ENCODE data around the gene SMIM41. TPM values are rescaled to one million over a fixed set of nuclear protein-coding genes. Genes with fewer than 3 reads are reported as not detected.

SMIM41 gene
- total and polyA plus RNA-seq, 10 donors: 0.64 to 8.1 (median 2.0) TPM

DNA sequence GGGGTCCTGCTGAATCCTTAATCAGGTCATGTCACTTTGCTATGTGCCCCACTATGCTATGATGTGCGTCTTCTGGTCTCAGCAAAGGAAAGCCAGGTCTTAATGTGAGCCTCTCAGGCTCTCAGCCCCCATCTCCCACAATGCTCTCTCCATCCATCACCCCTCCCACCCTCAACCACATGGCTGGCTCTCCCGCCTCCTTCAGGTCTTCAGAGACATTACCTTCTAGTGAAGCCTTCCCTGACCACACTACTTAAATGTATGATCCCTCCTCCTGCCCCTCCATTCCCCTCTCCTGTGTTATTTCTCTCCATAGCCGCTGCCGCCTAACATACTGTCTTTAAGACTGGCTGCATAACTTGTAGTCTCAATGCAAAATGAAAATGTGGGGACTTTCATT, 61.8 kb downstream of the SMIM41 start:
- 88 to 93% (median 91%) methylated on average over 4 of the region's 4 CpGs for WGBS, 5 donors
- H3K4me1 ChIP-seq: no peaks in the 10 kb centered on the region
- H3K27me3 ChIP-seq (replicated peaks in 1 of 7): peaks cover 0 to 10% (median 0%) of the 10 kb centered on the region in 7 donors
- H3K27ac ChIP-seq: no peak overlapping the region
- no peaks in the 10 kb centered on the region for H3K36me3 ChIP-seq
- DNase-seq: no peak
- TF ChIP-seq, protein P1, sequence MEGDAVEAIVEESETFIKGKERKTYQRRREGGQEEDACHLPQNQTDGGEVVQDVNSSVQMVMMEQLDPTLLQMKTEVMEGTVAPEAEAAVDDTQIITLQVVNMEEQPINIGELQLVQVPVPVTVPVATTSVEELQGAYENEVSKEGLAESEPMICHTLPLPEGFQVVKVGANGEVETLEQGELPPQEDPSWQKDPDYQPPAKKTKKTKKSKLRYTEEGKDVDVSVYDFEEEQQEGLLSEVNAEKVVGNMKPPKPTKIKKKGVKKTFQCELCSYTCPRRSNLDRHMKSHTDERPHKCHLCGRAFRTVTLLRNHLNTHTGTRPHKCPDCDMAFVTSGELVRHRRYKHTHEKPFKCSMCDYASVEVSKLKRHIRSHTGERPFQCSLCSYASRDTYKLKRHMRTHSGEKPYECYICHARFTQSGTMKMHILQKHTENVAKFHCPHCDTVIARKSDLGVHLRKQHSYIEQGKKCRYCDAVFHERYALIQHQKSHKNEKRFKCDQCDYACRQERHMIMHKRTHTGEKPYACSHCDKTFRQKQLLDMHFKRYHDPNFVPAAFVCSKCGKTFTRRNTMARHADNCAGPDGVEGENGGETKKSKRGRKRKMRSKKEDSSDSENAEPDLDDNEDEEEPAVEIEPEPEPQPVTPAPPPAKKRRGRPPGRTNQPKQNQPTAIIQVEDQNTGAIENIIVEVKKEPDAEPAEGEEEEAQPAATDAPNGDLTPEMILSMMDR (IDR thresholded peaks at IDR 0.05 in 8 of 11, conservative IDR thresholded peaks at IDR 0.05 in 3 of 11): no peak
- no peak for TF ChIP-seq POLR2A (IDR thresholded peaks at IDR 0.05)
- TF ChIP-seq POLR2AphosphoS5 (IDR thresholded peaks at IDR 0.05): no peak
- intact Hi-C loops (cut with DNase I; ENCODE audit: low total_unique reads): no loop called here
- H3K4me3 ChIP-seq: no peak overlapping the region
- no peaks in the 10 kb centered on the region for H3K9me3 ChIP-seq

DNA sequence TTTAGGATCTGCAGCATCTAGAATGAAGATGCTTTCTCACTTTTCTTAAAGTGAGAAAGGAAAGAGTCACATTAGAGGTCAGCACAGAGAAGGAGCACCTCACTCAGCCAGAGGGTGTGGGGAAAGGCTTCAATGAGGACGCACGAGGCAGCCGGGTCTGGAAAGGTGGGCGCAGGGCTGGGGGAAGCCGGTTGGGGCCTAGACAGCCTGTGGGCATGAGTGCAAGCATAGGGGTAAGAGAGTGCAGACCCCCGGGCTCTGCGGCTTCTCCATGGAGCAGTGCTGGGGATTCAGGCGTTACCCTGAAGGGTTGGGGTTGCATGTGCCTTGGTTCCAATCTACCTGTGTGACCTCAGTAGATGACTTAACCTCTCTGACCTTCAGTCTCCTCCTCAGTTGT, 62.4 kb downstream of the SMIM41 start:
- no peak overlapping the region for H3K4me3 ChIP-seq
- H3K36me3 ChIP-seq: no peaks in the 10 kb centered on the region
- no peak overlapping the region for H3K27ac ChIP-seq
- 85 to 95% (median 86%) methylated on average over 8 of the region's 8 CpGs for WGBS, 5 donors
- no peak for TF ChIP-seq POLR2AphosphoS5 (IDR thresholded peaks at IDR 0.05)
- TF ChIP-seq, protein P1 (IDR thresholded peaks at IDR 0.05 in 8 of 11, conservative IDR thresholded peaks at IDR 0.05 in 3 of 11): no peak
- TF ChIP-seq POLR2A (IDR thresholded peaks at IDR 0.05): no peak
- no peaks in the 10 kb centered on the region for H3K4me1 ChIP-seq
- DNase-seq: no peak
- H3K27me3 ChIP-seq (replicated peaks in 1 of 7): peaks cover 0 to 10% (median 0%) of the 10 kb centered on the region in 7 donors
- intact Hi-C loops (cut with DNase I; ENCODE audit: low total_unique reads): no loop called here
- H3K9me3 ChIP-seq: no peaks in the 10 kb centered on the region

DNA sequence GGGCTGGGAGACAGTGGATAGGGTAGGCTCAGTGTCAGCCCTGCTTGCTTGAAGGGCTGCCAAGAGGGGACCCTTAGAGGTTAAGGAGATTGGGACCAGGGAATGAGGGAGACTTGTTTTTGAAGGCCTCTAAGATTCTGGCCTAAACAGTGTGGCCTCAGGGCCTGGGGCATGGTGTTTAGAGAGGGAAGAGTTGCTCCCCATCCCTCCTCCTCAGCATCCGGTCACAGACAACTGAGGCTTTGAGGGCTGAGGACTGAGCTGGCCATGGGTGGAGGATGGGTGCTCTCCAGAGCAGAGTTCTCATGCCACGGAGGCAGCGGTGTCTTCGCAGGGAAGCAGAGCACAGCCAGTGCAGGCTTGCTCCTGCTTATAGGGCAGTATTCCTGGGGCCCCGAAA, 62.9 kb downstream of the SMIM41 start:
- no peak for TF ChIP-seq POLR2AphosphoS5 (IDR thresholded peaks at IDR 0.05)
- TF ChIP-seq, protein P1 (IDR thresholded peaks at IDR 0.05 in 8 of 11, conservative IDR thresholded peaks at IDR 0.05 in 3 of 11): no peak
- TF ChIP-seq POLR2A (IDR thresholded peaks at IDR 0.05): no peak
- Histone ChIP-seq H3K27me3 (replicated peaks in 1 of 7) (peaks cover 0 to 10% (median 0%) of the 10 kb centered on the region in 7 donors), H3K36me3 (no peaks in the 10 kb centered on the region), H3K4me3 (no peak overlapping the region), H3K9me3 (no peaks in the 10 kb centered on the region), H3K27ac (no peak overlapping the region), H3K4me1 (peaks cover 0 to under 1% (median 0%) of the 10 kb centered on the region in 6 donors)
- 73 to 93% (median 92%) methylated on average over 4 to 5 of the region's 5 CpGs for WGBS, 5 donors
- DNase-seq: no peak
- intact Hi-C loops (cut with DNase I; ENCODE audit: low total_unique reads): no loop called here

DNA sequence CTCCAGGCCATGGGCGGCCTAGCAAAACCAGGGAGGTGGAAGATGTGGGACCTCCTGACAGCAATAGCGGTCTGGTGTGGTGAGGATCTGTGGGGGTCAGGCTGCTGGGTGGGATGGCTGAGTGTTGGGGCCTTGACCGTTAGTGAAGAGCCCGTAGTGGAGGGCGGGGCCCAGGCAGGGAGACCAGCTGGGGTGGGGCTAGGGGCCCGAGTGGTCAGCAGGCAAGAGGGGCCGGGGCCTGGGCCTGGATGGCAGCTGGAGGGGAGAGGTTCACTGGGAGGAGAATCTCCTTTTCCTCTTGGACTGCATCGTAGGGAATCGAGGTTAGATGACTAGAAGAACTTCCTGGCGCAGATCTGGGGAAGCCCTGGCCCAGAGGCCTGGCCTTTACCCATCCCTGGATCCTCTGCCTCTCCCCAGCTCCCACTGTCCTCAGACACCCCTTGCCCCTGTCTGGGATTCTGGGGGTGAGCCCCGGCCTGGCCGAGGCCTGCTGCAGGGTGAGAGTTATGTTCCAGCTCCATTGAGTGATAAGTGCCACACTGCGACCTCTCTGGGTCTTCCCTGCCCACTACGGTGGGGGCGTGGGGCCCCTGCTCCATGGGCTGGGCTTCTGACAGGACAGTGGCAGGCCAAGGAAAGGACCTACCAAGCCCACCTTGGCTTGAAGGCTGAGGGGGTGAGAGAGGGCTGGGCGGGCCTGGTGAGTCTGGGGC, 65.2 kb downstream of the SMIM41 start:
- H3K36me3 ChIP-seq: no peaks in the 10 kb centered on the region
- WGBS, 5 donors: 85 to 94% (median 87%) methylated on average over 11 to 16 of the region's 16 CpGs
- H3K9me3 ChIP-seq: no peaks in the 10 kb centered on the region
- H3K27ac ChIP-seq: no peak overlapping the region
- DNase-seq: peak; percentile 67
- peaks cover 0 to 13% (median 7%) of the 10 kb centered on the region in 6 donors for H3K4me1 ChIP-seq
- no peaks in the 10 kb centered on the region for H3K27me3 ChIP-seq (replicated peaks in 1 of 7)
- intact Hi-C loops (cut with DNase I; ENCODE audit: low total_unique reads): no loop called here
- H3K4me3 ChIP-seq: no peak overlapping the region
- TF ChIP-seq, protein P1 (IDR thresholded peaks at IDR 0.05 in 8 of 11, conservative IDR thresholded peaks at IDR 0.05 in 3 of 11): no peak
- TF ChIP-seq POLR2AphosphoS5 (IDR thresholded peaks at IDR 0.05): no peak
- TF ChIP-seq POLR2A (IDR thresholded peaks at IDR 0.05): no peak
